Tibial nerve (tissue), 4 donors: ENCODE measurements around the gene MUC2. TPM values are rescaled to one million over a fixed set of nuclear protein-coding genes. Genes with fewer than 3 reads are reported as not detected.
A peak's percentile ranks its signal among the peaks of the same experiment; 100 is the strongest.

Source experiments
- DNase-seq, 2 donors: peaks; one replicate each; pipeline ENCODE4 v3.0.0-alpha.2; 2019; ENCODE audit warnings: low spot score in 2 of 2
- H3K27ac ChIP-seq, 4 donors: fragments of 200-600 bp; sonication (generic) in 3 of 4; one replicate each; pipeline ENCODE4 v1.5.1; 2017 to 2019; ENCODE audit warnings: mild to moderate bottlenecking in 1 of 4
- H3K27me3 ChIP-seq, 2 donors: fragments of 200-600 bp; sonication (generic) in 1 of 2; one replicate each; pipeline versions ENCODE4 v1.5.1 to v1.6.0; 2017 to 2019
- H3K36me3 ChIP-seq, 3 donors: fragments of 200-600 bp; sonication (generic); one replicate each; pipeline ENCODE4 v1.5.1; 2018 to 2019
- H3K4me1 ChIP-seq, 4 donors: fragments of 200-600 bp; sonication (generic) in 3 of 4; one replicate each; pipeline ENCODE4 v1.5.1; 2017 to 2019
- H3K4me3 ChIP-seq, 4 donors: fragments of 200-600 bp; sonication (generic) in 3 of 4; one replicate each; pipeline ENCODE4 v1.5.1; 2017 to 2019; ENCODE audit warnings: mild to moderate bottlenecking in 1 of 4, moderate library complexity in 1 of 4
- H3K9me3 ChIP-seq, 4 donors: fragments of 200-600 bp; sonication (generic) in 3 of 4; one replicate each; pipeline ENCODE4 v1.5.1; 2017 to 2019
- EP300 ChIP-seq, 2 donors: sonication (generic); formaldehyde crosslinking; IDR thresholded peaks; one replicate each; pipeline ENCODE4 v1.6.1; 2017; ENCODE audit warnings: antibody characterized with exemption in 2 of 2, mild to moderate bottlenecking in 1 of 2
- POLR2A ChIP-seq, 2 donors: fragments of 450-650 bp; IDR thresholded peaks; one replicate each; pipeline ENCODE4 v1.6.1; 2017; ENCODE audit warnings: antibody characterized with exemption in 2 of 2, mild to moderate bottlenecking in 2 of 2, moderate library complexity in 2 of 2
- WGBS, 2 donors: methylation state at CpG; one replicate each; pipeline ENCODE4 v1.1.5; 2018; 5-methylcytosine and 5-hydroxymethylcytosine counted together
- total RNA-seq, 4 donors: library from RNA; depleted of rRNA; stranded (reverse); fragments of >200 nt; gene quantifications; one replicate each; pipeline ENCODE4 v1.1.0, GENCODE V29; 2016
- TF ChIP-seq, protein P1 (sequence below), 5 experiments: fragments of 200-600 bp in 3 of 5; fragments of 450-650 bp in 2 of 5; sonication (generic) in 3 of 5; IDR thresholded peaks; one replicate each; pipeline ENCODE4 v1.5.1; 2016 to 2019; ENCODE audit warnings: antibody characterized with exemption in 5 of 5, mild to moderate bottlenecking in 3 of 5, moderate library complexity in 2 of 5

Gene MUC2
- total RNA-seq: not detected

- TF ChIP-seq POLR2A (IDR thresholded peaks at IDR 0.05): no peak
- no peak for TF ChIP-seq EP300 (IDR thresholded peaks at IDR 0.05)
- TF ChIP-seq, protein P1, sequence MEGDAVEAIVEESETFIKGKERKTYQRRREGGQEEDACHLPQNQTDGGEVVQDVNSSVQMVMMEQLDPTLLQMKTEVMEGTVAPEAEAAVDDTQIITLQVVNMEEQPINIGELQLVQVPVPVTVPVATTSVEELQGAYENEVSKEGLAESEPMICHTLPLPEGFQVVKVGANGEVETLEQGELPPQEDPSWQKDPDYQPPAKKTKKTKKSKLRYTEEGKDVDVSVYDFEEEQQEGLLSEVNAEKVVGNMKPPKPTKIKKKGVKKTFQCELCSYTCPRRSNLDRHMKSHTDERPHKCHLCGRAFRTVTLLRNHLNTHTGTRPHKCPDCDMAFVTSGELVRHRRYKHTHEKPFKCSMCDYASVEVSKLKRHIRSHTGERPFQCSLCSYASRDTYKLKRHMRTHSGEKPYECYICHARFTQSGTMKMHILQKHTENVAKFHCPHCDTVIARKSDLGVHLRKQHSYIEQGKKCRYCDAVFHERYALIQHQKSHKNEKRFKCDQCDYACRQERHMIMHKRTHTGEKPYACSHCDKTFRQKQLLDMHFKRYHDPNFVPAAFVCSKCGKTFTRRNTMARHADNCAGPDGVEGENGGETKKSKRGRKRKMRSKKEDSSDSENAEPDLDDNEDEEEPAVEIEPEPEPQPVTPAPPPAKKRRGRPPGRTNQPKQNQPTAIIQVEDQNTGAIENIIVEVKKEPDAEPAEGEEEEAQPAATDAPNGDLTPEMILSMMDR (IDR thresholded peaks at IDR 0.05): no peak
Observed at GRCh38 chr11:1074244-1075221, at the start of gene MUC2. Gene MUC2, plus strand, starts transcription at chr11:1074874.

DNA sequence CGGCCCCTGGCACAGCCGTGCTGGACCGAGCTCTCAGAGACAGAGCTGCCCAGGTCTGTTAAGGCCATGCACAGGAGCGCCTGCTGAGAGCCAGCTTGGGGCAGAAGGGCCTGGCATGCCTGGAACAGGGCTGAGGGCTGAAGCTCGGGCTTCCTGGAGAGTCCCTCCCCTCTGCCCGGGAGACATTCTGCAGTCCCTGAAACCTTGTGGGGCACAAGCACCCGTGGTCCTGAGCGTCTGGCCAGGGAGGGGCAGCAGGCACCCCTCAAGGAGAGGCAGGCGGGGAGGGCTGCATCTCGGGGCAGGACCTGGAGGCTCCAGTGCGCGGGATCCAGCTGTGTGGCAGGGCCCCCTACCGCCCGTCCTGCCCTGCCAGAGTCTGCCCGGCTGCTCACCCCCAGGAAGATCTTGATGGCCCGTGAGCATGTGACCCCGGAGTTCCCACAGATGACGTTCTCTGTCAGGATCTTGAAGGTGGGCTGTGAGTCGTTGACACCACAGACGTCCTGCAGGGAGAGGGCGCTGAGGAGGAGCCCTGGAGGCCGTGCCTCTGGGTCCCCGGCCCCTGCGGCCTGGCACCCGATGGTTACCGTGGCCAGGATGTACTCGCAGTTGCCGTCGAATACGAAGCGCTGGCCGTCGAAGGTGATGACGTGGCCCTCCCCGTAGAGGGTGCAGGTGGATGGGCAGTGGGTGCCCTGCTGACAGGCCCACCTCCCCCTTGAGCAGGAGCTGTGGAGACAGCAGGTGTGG is 49.1 kb upstream of the MUC2 start:
- TF ChIP-seq POLR2A (IDR thresholded peaks at IDR 0.05) (no peak), EP300 (IDR thresholded peaks at IDR 0.05) (no peak)
- TF ChIP-seq, protein P1 (IDR thresholded peaks at IDR 0.05): no peak
- no peak for DNase-seq
- Histone ChIP-seq H3K4me3 (no peak overlapping the region), H3K9me3 (no peaks in the 10 kb centered on the region), H3K4me1 (no peaks in the 10 kb centered on the region), H3K27me3 (no peaks in the 10 kb centered on the region), H3K27ac (no peak overlapping the region), H3K36me3 (peaks cover 0 to 39% (median 0%) of the 10 kb centered on the region in 3 donors)
- WGBS, 2 donors: 62 to 73% methylated on average over 21 to 28 of the region's 35 CpGs

More at GRCh38 chr11:1074244-1075221, at the start of gene MUC2:
- Histone ChIP-seq H3K9me3 (no peaks in the 10 kb centered on the region), H3K4me3 (no peak within 1 kb of the TSS), H3K27ac (no peak within 1 kb of the TSS), H3K4me1 (peaks cover 0 to 14% (median 0%) of the 10 kb centered on the region in 4 donors), H3K27me3 (peaks cover 0 to 13% of the 10 kb centered on the region in 2 donors), H3K36me3 (no peaks in the 10 kb centered on the region)
- WGBS, 2 donors: 69 to 80% methylated on average over 15 to 23 of the region's 32 CpGs
- DNase-seq: peak in 1 of 2 donors; percentile 9

GRCh38 chr11:1026163-1026450 is 48.6 kb upstream of the MUC2 start:
- Histone ChIP-seq H3K4me1 (no peaks in the 10 kb centered on the region), H3K36me3 (peaks cover 0 to 34% (median 0%) of the 10 kb centered on the region in 3 donors), H3K9me3 (no peaks in the 10 kb centered on the region), H3K27ac (no peak overlapping the region), H3K27me3 (no peaks in the 10 kb centered on the region), H3K4me3 (no peak overlapping the region)
- TF ChIP-seq, protein P1 (IDR thresholded peaks at IDR 0.05): no peak
- TF ChIP-seq EP300 (IDR thresholded peaks at IDR 0.05): no peak
- TF ChIP-seq POLR2A (IDR thresholded peaks at IDR 0.05): no peak
- DNase-seq: no peak
- 86 to 90% methylated on average over 10 to 12 of the region's 14 CpGs for WGBS, 2 donors

GRCh38 chr11:1026641-1027482 is 47.8 kb upstream of the MUC2 start:
- Histone ChIP-seq H3K9me3 (no peaks in the 10 kb centered on the region), H3K27me3 (no peaks in the 10 kb centered on the region), H3K27ac (no peak overlapping the region), H3K4me1 (no peaks in the 10 kb centered on the region), H3K4me3 (no peak overlapping the region), H3K36me3 (peaks cover 0 to 34% (median 0%) of the 10 kb centered on the region in 3 donors)
- TF ChIP-seq EP300 (IDR thresholded peaks at IDR 0.05): no peak
- no peak for TF ChIP-seq POLR2A (IDR thresholded peaks at IDR 0.05)
- TF ChIP-seq, protein P1 (IDR thresholded peaks at IDR 0.05): no peak
- WGBS, 2 donors: 81 to 88% methylated on average over 11 to 37 of the region's 46 CpGs
- no peak for DNase-seq
